HepG2 (cell line): ENCODE data around the gene MIR17HG.

ENCODE experiments used
- DPF2 ChIP-seq: sonication (generic); formaldehyde crosslinking; IDR thresholded peaks from 2 replicates; pipeline ENCODE4 v1.4.0; 2020; ENCODE audit warnings: mild to moderate bottlenecking, low read depth, missing genetic modification reagents, borderline replicate concordance
- EP300 ChIP-seq, 3 experiments: sonication (generic) in 1 of 3; formaldehyde crosslinking in 1 of 3; IDR thresholded peaks; 2 replicates each; pipeline versions ENCODE4 v1.5.1 to v1.6.1; 2011 to 2020; ENCODE audit warnings: low read depth in 2 of 3, low read length in 2 of 3, borderline replicate concordance in 1 of 3, improper control_type of control experiment in 1 of 3, mild to moderate bottlenecking in 1 of 3, missing genetic modification reagents in 1 of 3, moderate library complexity in 1 of 3
- JUND ChIP-seq: sonication (generic); formaldehyde crosslinking; IDR thresholded peaks from 2 replicates; pipeline ENCODE4 v1.8.0; 2022; ENCODE audit warnings: mild to moderate bottlenecking, missing genetic modification reagents
- SKI ChIP-seq: fragments of 450-650 bp; IDR thresholded peaks from one replicate; pipeline ENCODE4 v1.6.1; 2018; ENCODE audit warnings: mild to moderate bottlenecking; ENCODE audit not compliant: partially characterized antibody
- ZNF570 ChIP-seq: sonication (generic); formaldehyde crosslinking; IDR thresholded peaks from 2 replicates; pipeline ENCODE4 v1.4.0; 2020; ENCODE audit warnings: mild to moderate bottlenecking, missing genetic modification reagents, borderline replicate concordance
- ZNF670 ChIP-seq: sonication (generic); formaldehyde crosslinking; IDR thresholded peaks from 2 replicates; pipeline ENCODE4 v1.8.0; 2022; ENCODE audit warnings: mild to moderate bottlenecking, missing genetic modification reagents, borderline replicate concordance
- ZNF746 ChIP-seq: sonication (generic); formaldehyde crosslinking; IDR thresholded peaks from 2 replicates; pipeline ENCODE4 v1.8.0; 2022; ENCODE audit warnings: mild to moderate bottlenecking, missing genetic modification reagents

GRCh38 chr13:91359111-91359510, 11.6 kb downstream of the MIR17HG start:
- TF ChIP-seq ZNF746 = no peak
- TF ChIP-seq ZNF570 (CRISPR knock-in tag) = no peak
- no peak for TF ChIP-seq EP300 (IDR thresholded peaks at IDR 0.05; ENCODE audit: low read depth in 2 of 2, low read length in 2 of 2)
- TF ChIP-seq EP300 (CRISPR knock-in tag; IDR thresholded peaks at IDR 0.05; ENCODE audit: borderline replicate concordance) = no peak
- TF ChIP-seq DPF2 (CRISPR knock-in tag) = no peak
- no peak for TF ChIP-seq ZNF670 (CRISPR knock-in tag)
- TF ChIP-seq SKI = no peak
- TF ChIP-seq JUND = no peak
